ENCODE results near the gene ADARB2. TPM values are rescaled to one million over a fixed set of nuclear protein-coding genes. Genes with fewer than 3 reads are reported as not detected.

The ADARB2 gene
- total RNA-seq, 2 experiments from 2014 or later: not detected

DNA sequence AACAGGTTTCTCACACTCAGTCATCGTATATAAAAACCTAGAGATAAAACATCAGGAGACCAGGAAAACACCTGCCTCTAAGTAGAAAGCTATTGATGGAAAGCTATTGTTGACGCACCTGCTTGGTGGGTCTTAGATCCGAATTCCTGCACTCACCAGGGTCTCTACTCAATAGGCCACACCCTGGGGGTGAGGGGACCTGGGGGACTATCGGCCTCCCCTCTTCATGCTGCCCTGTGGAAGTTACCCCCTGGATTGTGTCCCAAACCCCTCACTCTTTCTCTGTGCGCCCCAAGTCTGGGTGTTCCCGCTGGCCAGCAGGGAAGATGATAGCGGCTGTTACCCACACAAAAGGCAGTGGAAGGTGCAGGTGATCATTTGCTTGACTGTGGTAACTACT, 368.1 kb downstream of the ADARB2 start:
- ChIA-PET POLR2A (no interaction called here), CTCF (no interaction called here)

DNA sequence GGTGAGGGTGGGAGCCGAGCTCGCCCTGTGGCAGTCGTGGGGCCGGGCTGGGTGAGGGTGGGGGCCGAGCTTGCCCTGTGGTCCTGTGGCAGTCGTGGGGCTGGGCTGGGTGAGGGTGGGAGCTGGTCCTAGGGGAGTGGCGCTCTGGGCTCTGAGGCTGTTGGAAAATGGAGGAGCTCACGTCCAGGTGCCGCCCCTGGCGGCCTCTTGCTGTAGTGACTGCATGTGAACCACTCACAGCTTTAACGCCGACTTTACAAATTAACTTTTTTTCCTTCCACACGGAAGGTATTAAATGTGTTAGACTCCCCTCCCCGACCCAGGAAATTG, 368.5 kb downstream of the ADARB2 start:
- ChIA-PET CTCF (interaction anchor here (0.6 kb wide), 2 partner anchors 272 to 277 kb away, joined by 3 read pairs; no protein-coding TSS in a partner anchor), POLR2A (no interaction called here)

DNA sequence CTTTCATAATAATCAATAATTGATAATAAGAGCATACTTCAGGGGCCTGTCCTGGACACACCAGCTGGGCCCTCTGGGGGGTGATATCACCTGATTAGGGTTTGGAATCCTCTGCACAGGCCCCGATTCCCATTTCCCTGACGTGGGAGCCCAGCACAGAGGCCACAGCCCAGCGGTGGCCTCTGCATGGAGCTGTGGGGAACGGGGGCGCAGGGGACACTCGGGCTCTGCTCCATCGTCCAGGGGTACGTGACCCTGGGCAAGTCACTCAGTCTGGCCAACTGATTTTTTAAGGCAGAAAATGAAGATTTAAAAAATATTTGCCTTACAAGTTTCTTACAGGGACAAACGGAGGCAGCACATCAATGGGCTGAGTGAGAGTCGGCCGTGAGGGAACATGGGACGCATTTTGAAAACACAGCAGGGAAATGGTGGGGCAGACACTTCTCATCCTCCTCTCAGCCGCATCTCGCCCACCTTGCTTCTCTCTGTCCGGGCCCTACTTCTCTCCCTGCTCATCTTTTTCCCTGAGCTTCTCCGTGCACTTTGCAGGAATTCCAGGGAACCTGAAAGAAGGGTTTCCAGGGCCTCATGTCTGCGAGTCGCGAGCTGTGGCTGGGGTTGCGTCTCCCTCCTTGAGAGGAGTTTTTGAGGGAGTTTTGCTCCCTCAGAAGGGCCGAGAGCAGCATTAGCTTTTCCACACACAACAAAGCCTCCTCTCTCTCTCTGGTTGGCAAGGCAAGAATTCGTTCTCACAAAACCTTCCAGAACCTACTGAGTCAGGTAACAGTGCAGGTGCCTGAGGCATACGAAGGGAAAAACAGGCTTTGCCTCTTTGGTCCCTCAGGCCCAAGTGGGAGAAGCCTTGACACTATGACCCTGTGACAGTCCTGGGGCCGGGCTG, 369.1 kb downstream of the ADARB2 start:
- ChIA-PET POLR2A (no interaction called here), CTCF (interaction anchor here (0.6 kb wide), 2 partner anchors 272 to 278 kb away, joined by 3 read pairs; no protein-coding TSS in a partner anchor)

DNA sequence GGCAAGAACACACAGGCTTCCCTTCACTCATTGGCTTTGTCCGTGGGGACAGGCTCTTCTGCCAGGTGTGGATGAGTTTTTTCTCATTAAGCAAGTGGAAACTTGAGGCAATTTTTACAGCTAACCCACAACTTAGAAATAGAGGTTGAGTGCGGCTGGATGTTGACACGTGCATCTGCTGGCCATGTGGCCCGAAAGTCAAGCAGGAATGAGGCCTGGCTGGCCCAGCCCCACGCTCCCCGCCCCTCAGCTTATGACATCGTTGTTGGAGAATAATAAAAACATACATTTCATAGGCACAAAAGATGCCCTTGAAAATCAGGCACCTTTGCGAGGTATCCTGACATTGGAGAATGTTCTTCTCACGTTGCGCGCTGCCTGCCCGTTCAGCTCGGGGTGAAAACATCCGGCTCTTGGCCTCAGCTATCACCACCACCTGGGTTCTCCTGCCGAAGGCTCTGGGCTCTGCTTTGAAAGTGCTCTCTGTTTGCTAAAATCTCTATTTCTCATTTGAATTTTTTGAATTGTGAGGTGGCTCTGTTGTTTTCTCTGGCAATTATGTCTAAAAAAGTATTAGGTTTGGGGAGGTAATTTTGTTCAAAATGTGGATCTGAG, 370.4 kb downstream of the ADARB2 start:
- POLR2A ChIA-PET: no interaction called here
- CTCF ChIA-PET: no interaction called here

DNA sequence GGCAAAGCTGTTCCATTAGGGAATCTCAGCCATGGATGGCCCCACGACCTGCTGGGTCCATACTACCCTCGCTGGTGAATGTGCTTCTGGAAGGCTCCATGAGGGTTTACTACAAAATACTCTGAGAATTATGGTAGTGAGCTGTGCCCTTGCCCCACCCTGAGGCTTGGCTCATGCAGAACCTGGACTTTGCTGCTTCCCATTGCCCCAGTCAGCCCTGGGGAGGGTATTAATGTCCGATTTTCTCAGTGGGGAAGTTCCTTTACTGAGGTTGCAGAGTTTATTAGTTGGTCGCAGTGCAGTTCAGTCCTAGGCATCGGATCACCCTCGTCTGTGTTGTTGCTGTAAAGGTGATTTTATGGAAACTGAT, 371.0 kb downstream of the ADARB2 start:
- POLR2A ChIA-PET: no interaction called here

DNA sequence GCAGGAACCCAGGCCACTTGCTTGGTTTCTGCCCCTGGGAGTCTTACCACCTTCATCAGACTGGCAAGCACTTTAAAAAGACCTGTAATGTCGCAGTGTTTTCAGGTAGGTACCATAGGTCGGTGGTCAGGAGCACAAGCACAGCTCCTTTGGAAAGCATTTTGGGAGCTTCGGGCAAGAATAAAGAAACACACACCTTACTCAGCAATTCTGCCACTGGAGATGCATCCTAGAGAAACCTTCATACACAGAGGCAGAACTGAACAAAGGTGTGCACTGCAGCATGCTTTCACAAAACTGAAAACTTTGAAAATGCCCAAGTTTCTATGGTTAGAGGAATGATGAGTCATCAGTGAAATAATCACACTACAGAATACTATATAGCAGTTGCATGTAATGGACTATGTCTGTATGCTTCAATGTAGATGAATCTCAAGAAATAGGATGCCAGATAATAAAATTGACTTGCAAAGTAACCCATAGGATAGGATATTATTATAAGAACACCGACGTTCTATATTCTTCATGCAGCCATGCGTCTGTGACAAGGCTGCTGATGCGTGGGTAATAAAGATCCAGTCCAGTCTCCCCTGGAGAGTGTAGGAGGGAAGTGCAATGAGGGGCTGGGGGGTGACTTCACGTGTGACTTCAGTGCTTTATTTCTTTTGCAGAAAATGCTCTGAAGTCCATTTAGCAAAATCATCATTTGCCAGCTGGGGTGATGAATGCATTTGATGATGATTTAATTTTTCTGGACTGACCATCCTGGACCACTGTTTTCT, 371.6 kb downstream of the ADARB2 start:
- ChIA-PET POLR2A (no interaction called here), CTCF (no interaction called here)

More for the DNA sequence above, 371.0 kb downstream of the ADARB2 start:
- CTCF ChIA-PET: no interaction called here

DNA sequence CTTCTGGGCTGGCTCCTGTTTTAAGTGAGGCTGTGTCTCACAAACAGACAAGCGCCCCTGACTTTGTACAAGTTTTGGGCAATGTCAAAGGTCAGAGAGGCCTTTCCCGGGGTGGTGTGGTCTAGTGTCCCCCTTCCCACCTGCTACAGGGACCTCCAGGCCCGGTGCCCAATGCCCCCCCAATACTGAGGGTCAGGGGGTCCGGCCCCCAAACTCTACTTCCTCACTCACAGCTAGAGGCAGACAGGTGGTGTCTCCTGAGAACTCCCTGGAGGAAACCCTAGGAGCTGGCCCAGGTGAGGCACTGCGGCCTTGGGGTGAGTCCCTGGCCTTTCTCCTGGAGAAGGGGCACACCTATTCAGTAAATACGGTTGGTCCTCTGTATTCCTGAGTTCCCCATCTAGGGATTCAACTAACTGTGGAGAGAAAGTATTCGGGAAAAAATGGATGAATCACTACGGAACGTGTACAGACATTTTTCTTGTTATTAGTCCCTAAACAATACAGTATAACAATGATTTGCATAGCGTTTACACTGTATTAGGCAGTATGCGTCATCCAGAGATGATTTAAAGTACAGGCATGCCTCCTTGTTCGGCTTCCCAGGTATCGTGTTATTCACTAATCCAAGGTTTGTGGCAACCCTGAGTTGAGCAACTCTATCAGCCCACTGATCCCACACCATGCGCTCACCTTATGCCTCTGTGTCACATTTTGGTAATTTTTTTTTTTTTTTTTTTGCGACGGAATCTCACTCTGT, 373.0 kb downstream of the ADARB2 start:
- ChIA-PET CTCF (no interaction called here), POLR2A (no interaction called here)

DNA sequence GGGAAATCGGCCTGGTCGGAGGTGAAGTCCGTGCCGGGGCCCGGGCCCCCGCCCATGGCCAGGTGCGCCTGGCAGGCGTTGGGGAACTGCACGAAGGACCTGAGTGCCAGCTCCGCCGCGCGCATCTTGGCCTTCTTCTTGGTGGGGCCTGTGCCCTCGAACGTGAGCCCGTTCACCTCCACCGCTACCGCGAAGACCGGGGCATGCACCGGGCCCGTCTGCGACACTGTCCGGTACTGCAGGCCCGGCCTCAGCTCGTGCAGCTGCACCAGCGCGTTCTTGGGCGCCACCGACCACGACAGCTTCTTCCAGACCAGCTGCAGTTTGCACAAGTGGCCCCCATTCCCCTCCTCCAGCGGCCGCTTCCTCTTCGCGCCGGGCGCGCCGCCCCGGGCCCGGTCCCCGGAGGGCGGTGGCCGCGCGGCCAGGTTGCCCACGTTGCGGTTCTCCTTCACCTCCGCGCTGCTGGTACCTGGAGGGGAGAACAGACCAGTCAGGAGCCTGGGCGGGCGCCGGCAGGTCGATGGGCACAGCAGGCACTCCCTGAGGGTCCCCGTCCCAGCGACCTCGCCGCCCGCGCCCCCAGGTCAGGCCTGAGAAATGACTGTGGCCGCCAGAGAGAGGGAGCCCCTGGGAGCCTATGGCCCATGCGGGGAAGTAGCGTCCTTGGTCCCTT, 373.7 kb downstream of the ADARB2 start:
- ChIA-PET POLR2A (no interaction called here), CTCF (no interaction called here)

DNA sequence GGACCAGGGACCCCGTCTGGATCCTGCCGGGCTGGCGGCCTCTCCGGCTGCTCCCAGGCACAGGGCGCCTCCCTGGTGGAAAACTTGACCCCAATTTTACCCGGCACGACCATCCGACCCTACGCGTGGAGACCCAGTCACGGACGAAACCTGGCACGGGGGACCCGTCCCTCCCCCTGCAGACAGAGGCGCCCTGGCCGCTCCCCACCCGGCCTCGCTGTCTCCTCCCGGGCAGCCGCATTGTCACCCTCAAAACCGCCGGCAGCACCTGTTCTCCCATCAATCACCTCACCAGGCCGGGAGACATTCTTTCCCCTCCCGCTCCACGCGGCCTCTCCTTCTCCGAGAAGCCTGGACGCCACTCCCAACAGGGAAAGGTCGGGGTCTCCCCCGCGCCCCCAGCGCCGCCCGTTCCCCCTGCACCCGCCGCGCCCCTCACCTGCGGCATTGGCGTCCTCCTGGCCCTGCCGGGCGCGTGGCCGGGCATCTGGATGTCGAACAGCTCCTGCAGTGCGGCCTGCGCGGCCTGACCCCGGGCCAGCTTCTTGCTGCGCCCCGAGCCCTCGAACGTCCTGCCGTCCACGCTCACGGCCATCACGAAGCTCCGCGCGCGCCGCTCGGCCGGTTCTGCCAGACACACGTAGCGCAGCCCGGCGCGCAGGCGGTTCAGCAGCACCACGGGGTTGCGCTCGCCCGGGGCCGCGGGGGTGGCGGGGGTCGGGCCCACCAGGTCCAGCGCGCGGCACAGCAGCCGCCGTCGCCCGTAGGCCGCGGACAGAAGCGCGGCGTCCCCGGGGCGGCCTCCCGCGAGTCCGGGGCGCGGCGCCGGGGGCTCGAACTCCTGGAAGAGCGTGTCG, 374.5 kb downstream of the ADARB2 start:
- CTCF ChIA-PET: no interaction called here
- POLR2A ChIA-PET: no interaction called here

DNA sequence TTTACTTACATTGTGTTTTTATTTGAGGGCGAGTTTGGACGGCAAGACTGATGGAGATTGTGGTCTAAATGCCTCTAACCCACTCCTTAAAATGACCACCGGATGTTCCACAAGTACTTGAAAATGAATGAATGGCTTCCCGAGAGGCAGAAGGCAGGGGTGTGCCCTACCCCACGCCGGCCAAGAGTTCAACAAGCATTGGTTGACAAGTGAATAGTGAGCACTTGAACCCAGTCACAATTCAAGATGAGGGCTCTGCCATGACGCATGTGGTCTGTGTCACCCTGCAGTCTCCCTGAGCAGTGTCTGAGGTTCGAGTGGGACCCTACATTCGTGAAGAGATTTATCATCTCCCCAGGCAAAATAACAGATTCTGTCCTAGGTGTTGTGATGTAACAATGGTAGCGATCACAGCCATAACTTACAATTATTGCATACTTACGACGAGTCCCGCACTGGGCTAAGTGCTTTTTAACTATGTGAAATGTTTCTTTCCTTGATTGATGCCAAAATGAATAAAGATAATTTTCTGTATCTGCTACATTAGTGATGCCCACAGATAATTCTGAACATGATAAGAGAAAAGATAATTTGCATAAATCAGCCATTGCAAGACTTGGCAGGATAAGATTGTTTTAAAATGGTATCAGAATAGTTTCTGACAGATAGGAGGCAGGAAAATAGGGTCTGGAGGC, 375.8 kb downstream of the ADARB2 start:
- ChIA-PET POLR2A (no interaction called here), CTCF (no interaction called here)

DNA sequence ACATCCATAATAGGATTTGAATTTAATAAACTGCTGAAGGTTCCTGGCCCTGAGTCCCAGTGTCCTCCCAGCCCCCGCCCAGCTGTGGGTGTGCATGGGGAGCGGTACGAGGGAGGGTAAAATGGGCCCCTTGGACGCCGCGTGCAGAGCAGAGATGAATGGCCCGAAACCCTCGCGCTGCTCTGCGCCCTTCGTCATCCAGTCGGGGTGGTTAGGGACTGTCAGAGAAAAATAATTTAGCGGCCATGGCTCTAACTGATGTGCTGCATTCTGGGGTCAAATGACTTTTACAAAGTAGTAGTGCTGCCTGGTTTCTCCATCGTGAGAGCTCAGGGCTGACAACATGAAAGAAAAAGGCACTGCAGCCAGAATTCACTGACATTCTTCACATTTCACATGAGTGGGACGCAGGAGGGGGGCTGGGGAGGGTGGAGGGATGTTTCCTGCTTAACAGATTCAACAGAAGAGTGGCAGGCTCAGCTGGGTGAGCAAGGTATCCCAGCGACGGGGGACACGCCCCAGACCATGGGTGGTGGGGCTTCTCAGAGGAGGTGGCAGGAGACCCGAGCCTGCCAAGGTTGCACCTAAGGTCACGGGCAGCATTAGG, 376.7 kb downstream of the ADARB2 start:
- CTCF ChIA-PET: no interaction called here
- POLR2A ChIA-PET: no interaction called here

DNA sequence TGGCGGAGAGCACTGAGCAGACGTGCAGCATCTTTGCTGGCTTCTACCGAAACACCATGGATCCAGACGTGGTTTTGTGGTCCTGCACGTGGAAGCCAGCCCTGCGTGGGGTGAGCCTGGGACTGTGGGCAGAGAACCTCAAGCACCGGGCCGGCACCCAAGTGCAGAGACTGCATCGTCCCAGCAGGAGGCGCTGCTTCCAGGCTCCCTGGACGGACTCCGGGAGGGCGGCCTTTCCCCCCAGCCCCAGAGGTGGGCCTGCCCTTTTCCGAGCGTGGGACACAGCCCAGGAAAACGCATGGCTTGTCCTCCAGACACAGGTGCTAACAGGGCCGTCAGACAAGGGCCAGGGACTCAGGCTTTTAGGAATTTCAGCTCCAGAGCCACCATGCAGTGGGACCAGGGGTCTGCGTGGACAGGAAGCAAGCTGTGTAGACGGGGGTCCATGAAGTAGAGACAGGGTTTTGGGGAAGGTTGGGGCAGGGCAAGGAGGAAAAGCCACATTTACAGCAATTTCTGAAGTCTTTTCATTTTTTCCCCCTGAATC, 377.2 kb downstream of the ADARB2 start:
- ChIA-PET CTCF (no interaction called here), POLR2A (no interaction called here)

DNA sequence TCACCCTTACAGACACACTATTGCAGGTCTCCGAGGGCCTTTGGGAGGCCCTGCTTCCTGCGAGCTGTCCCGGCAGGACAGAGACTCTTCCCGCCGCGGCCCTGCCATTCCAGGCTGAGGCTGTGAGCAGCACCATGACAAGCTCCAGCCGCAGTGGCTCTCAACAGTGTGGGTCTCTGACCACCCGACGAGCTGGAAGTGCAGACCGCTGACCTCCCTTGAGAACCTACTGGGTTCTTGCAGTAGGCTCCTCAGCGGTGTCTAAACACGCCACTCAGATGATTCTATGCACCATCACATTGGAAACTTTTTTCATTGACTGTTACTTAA, 377.7 kb downstream of the ADARB2 start:
- POLR2A ChIA-PET: no interaction called here
- CTCF ChIA-PET: no interaction called here

DNA sequence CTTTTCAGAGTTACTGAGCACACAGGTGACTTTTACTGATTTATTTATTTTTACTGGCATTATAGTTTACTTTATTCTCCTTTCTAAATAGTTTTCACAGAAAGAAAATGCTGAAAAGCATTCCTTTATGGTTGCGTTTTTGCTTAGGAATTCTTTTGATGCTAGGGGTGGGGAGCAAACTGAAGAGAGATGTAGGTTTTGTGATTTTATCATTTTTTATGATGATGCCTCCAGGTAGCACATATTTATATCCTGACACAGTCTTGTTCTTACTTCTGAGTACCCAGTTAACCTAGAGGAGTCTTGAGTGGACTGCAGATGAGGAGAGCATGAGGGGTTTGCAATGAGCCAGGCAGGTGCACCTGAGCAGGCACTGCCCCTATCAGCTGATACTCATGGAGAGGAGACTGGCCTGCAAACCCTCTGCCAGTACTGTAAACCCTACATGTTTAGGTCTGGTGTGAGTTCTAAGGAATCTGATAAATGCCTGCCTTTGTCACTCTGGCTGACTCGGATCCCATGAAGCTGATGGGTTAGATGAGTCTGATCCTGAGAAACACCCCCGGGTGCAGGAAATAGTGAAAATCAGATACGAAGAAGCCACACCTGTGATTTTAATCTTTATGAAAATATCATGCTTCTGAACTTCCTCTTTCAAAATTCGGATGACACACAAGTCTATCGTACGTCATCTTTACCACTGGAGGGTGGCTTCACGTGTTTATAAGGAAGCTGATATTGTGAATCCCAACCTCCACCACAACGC, 378.3 kb downstream of the ADARB2 start:
- ChIA-PET CTCF (no interaction called here), POLR2A (no interaction called here)

DNA sequence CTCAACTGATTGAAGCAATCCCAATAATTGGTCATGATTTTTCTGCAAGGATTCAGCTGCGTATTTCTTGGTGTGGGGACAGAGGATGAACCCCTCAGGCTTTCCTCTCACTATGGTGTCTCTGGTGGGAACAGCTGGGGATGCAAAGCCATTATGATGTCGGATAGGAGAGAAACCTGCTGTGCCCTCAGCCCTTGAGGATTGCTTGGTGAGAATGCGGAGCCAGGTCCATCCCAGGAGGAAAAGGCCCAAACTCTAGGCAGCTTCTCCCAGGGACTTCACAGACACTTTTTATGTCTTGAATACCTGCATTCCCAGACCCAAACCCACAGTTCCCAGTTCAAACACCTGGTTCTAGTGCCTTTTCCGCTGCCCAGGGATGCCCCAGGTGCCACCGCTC, 379.2 kb downstream of the ADARB2 start:
- ChIA-PET POLR2A (no interaction called here), CTCF (no interaction called here)

DNA sequence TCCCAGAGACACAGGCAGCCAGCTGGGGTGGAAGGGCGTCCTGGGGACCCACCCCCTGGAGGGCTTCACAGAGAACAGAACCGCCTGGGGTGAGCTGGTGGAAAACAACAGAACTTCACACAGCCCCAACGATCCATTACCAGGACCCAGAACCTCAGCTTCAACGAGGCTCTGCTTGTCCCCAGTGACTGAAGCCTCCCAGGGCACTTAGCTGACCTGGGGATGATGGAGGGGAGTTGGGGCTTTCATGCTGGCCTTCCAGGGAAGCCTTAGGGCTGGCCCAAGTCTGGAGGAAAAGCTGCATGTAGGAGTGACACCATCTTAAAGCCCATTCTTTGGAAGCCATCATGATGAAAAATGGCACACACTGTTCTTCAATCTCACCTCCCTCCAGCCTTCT, 381.0 kb downstream of the ADARB2 start:
- POLR2A ChIA-PET: no interaction called here
- CTCF ChIA-PET: no interaction called here

Measured in activated CD8-positive, alpha-beta memory T cell treated with anti-CD3 and anti-CD28 coated beads for 36 hours (primary cell).